Neural progenitor cell (in vitro differentiated cells): ENCODE measurements around the gene MPND. TPM values are rescaled to one million over a fixed set of nuclear protein-coding genes. Genes with fewer than 3 reads are reported as not detected.

Experiments
- DNase-seq: peaks from one replicate; pipeline ENCODE4 v3.0.0-alpha.2; 2016; ENCODE audit warnings: low spot score
- H2AFZ ChIP-seq: fragments of 200-600 bp; sonication (generic); replicated peaks from 2 replicates; pipeline ENCODE4 v1.6.1; 2016; ENCODE audit warnings: antibody characterized with exemption
- H3F3A ChIP-seq: fragments of 200-600 bp; sonication (generic); 2 replicates; pipeline ENCODE4 v1.6.1; 2016; ENCODE audit warnings: antibody characterized with exemption, low read depth
- H3K27ac ChIP-seq: fragments of 200-600 bp; sonication (generic); 2 replicates; pipeline ENCODE4 v1.5.1; 2016; ENCODE audit warnings: mild to moderate bottlenecking
- H3K27me3 ChIP-seq: fragments of 200-600 bp; sonication (generic); 2 replicates; pipeline ENCODE4 v1.6.1; 2016; ENCODE audit warnings: mild to moderate bottlenecking, moderate library complexity
- H3K36me3 ChIP-seq: fragments of 200-600 bp; sonication (generic); 2 replicates; pipeline ENCODE4 v1.5.1; 2016
- H3K4me1 ChIP-seq: fragments of 200-600 bp; sonication (generic); 2 replicates; pipeline ENCODE4 v1.6.1; 2016; ENCODE audit warnings: mixed run types
- H3K4me2 ChIP-seq: fragments of 200-600 bp; sonication (generic); 2 replicates; pipeline ENCODE4 v1.6.1; 2016
- H3K4me3 ChIP-seq: fragments of 200-600 bp; sonication (generic); 2 replicates; pipeline ENCODE4 v1.5.1; 2016
- H3K79me2 ChIP-seq: fragments of 200-600 bp; sonication (generic); 2 replicates; pipeline ENCODE4 v1.6.1; 2016; ENCODE audit warnings: low read depth
- H3K9ac ChIP-seq: fragments of 200-600 bp; sonication (generic); 2 replicates; pipeline ENCODE4 v1.6.1; 2016
- H3K9me3 ChIP-seq: fragments of 200-600 bp; sonication (generic); 2 replicates; pipeline ENCODE4 v1.5.1; 2016; ENCODE audit warnings: low read depth
- H4K20me1 ChIP-seq: fragments of 200-600 bp; sonication (generic); 2 replicates; pipeline ENCODE4 v1.6.1; 2016; ENCODE audit warnings: low read depth
- H3K27ac Mint-ChIP-seq: 3 replicates; pipeline ENCODE4 v1.8.0; 2021; ENCODE audit warnings: mixed read lengths
- H3K27me3 Mint-ChIP-seq: 2 replicates; pipeline ENCODE4 v1.8.0; 2022; ENCODE audit warnings: low read depth, mild to moderate bottlenecking, inconsistent platforms, moderate library complexity, mixed read lengths; ENCODE audit not compliant: insufficient read depth
- H3K36me3 Mint-ChIP-seq: 3 replicates; pipeline ENCODE4 v1.8.0; 2021; ENCODE audit warnings: mixed read lengths
- H3K4me1 Mint-ChIP-seq: 3 replicates; pipeline ENCODE4 v1.8.0; 2021; ENCODE audit warnings: mixed read lengths
- H3K4me3 Mint-ChIP-seq: 3 replicates; pipeline ENCODE4 v1.8.0; 2021; ENCODE audit warnings: mild to moderate bottlenecking, moderate library complexity, mixed read lengths
- H3K9me3 Mint-ChIP-seq: 3 replicates; pipeline ENCODE4 v1.8.0; 2020; ENCODE audit warnings: mixed read lengths
- EZH2 ChIP-seq: fragments of 200-600 bp; sonication (generic); IDR thresholded peaks from 2 replicates; pipeline ENCODE4 v1.6.1; 2017; ENCODE audit warnings: antibody characterized with exemption, mild to moderate bottlenecking, moderate library complexity
- EZH2phosphoT487 ChIP-seq: fragments of 200-600 bp; sonication (generic); IDR thresholded peaks from 2 replicates; pipeline ENCODE4 v1.6.1; 2017; ENCODE audit warnings: antibody characterized with exemption
- total RNA-seq: library from RNA; depleted of rRNA; stranded (reverse); fragments of >200 nt; gene quantifications from 2 replicates; pipeline ENCODE4 v1.2.3, GENCODE V29; 2015; ENCODE audit warnings: low replicate concordance
- TF ChIP-seq, protein P1 (sequence below): fragments of 200-600 bp; sonication (generic); IDR thresholded peaks from 2 replicates; pipeline ENCODE4 v1.5.1; 2017; ENCODE audit warnings: antibody characterized with exemption, mild to moderate bottlenecking

MPND gene
- total RNA-seq, 1 donor from 2014 or later: 10.6 TPM

DNA sequence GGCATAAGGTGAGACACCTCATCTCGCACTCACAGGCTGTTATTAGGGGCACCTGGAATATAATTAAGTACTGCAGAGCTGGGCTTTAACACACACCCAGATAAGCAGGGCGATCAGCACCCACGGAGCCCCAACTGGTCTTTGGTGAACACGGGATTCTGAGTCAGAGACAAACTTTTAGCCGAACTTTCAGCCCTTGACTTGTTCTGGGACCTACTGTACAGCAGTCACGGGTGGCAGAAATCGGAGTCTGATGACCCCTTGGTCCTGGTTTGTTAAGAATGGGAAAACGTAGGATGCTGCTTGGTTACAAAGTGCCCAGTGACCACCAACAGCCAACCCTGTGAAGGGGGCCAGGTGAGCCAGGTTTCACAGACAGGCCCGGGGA is 47.9 kb downstream of the MPND start:
- H3K79me2 ChIP-seq: peaks cover 90% of the 10 kb centered on the region
- peaks cover 68% of the 10 kb centered on the region for H3F3A ChIP-seq
- H3K4me1 ChIP-seq: peaks cover 75% of the 10 kb centered on the region
- Mint-ChIP-seq H3K4me3 (peak overlapping the region; percentile 79), H3K27me3 (peaks cover 9% of the 10 kb centered on the region), H3K4me1 (peaks cover 77% of the 10 kb centered on the region), H3K27ac (peak overlapping the region; percentile 53), H3K9me3 (no peaks in the 10 kb centered on the region), H3K36me3 (no peaks in the 10 kb centered on the region)
- H3K9me3 ChIP-seq: no peaks in the 10 kb centered on the region
- peak overlapping the region; percentile 30 for H3K4me3 ChIP-seq
- no peak for DNase-seq
- no peak overlapping the region for H3K9ac ChIP-seq
- H3K36me3 ChIP-seq: no peaks in the 10 kb centered on the region
- peak overlapping the region; percentile 96 for H3K27ac ChIP-seq
- H4K20me1 ChIP-seq: peaks cover 24% of the 10 kb centered on the region
- no peaks in the 10 kb centered on the region for H3K27me3 ChIP-seq
- TF ChIP-seq EZH2 (no peak), EZH2phosphoT487 (no peak)
- TF ChIP-seq, protein P1, sequence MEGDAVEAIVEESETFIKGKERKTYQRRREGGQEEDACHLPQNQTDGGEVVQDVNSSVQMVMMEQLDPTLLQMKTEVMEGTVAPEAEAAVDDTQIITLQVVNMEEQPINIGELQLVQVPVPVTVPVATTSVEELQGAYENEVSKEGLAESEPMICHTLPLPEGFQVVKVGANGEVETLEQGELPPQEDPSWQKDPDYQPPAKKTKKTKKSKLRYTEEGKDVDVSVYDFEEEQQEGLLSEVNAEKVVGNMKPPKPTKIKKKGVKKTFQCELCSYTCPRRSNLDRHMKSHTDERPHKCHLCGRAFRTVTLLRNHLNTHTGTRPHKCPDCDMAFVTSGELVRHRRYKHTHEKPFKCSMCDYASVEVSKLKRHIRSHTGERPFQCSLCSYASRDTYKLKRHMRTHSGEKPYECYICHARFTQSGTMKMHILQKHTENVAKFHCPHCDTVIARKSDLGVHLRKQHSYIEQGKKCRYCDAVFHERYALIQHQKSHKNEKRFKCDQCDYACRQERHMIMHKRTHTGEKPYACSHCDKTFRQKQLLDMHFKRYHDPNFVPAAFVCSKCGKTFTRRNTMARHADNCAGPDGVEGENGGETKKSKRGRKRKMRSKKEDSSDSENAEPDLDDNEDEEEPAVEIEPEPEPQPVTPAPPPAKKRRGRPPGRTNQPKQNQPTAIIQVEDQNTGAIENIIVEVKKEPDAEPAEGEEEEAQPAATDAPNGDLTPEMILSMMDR: no peak
- no peak overlapping the region for H2AFZ ChIP-seq
- peak overlapping the region; percentile 75 for H3K4me2 ChIP-seq

DNA sequence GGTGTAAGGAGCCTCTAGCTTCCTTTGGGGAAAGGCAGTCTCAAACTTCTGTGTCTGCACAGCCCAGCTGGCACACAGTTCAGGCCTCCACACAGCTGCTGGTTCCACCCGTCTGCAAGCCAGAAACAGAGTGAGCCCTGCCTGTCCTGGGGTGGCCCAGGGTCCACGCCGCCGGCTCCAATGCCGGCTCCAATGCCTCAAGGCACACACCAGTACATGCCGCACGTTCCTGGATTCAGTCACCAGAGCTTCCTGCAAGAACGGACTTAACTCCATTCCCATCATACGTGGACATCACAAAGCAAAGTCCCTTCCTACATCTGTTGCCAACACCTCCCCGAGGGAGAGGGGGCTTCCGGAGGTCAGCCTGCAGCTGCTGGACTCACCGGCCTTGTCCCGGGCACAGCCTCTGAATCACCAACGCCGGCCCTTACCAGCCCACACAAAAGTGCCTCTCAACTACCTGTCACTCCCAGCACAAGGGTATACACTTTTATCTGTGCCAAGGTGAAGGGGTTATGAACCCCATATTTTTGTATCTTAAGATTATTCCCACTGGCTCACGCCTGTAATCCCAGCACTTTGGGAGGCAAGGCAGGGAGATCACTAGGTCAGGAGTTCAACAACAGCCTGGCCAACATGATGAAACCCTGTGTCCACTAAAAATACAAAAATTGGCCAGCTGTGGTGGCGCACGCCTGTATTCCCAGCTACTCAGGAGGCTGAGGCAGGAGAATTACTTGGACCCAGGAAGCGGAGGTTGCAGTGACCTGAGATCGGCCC is 48.5 kb downstream of the MPND start:
- peaks cover 9% of the 10 kb centered on the region for H3K27me3 Mint-ChIP-seq
- peak overlapping the region; percentile 96 for H3K27ac ChIP-seq
- no peak overlapping the region for H2AFZ ChIP-seq
- H3K4me2 ChIP-seq: peak overlapping the region; percentile 75
- H3K9me3 ChIP-seq: no peaks in the 10 kb centered on the region
- peaks cover 90% of the 10 kb centered on the region for H3K79me2 ChIP-seq
- H3K4me3 Mint-ChIP-seq: peak overlapping the region; percentile 79
- peaks cover 29% of the 10 kb centered on the region for H4K20me1 ChIP-seq
- H3K27ac Mint-ChIP-seq: peak overlapping the region; percentile 60
- TF ChIP-seq, protein P1: no peak
- TF ChIP-seq EZH2: no peak
- no peak for TF ChIP-seq EZH2phosphoT487
- peaks cover 81% of the 10 kb centered on the region for H3K4me1 ChIP-seq
- no peak overlapping the region for H3K4me3 ChIP-seq
- H3K9ac ChIP-seq: no peak overlapping the region
- H3K36me3 Mint-ChIP-seq: peaks cover 6% of the 10 kb centered on the region
- no peak for DNase-seq
- H3K36me3 ChIP-seq: no peaks in the 10 kb centered on the region
- no peaks in the 10 kb centered on the region for H3K9me3 Mint-ChIP-seq
- peaks cover 83% of the 10 kb centered on the region for H3K4me1 Mint-ChIP-seq
- H3K27me3 ChIP-seq: no peaks in the 10 kb centered on the region
- peaks cover 72% of the 10 kb centered on the region for H3F3A ChIP-seq

DNA sequence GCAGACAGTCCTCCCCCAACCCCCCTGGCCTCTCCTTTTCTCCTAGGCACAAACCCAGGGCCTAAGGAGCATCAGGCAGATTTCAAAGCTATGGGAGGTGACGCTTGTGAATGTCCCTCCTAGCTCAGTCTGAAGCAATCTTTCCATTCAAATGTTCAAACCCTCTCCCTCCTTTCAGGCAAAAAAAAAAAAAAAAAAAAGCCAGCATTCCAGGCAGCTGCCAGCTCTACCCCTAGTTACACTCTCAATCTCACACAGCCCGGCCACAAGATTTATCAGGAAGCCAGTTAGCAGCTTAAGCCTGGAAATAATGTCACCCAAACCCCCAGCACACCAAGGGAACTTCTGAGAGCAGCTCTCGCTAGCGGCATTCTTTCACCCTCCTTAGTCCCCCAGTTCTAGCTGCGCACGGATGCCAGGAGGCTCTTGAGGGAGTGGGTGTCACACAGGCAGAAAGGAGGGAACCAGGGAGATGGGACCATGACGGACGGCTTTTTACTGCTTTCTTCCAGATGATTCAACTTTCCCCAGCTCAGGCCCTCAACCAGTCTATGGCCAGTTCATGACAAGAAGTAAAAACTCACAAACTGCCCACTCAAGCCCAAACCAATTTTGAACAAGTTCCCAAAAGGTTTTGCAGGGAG is 50.7 kb downstream of the MPND start:
- Histone ChIP-seq H3K9ac (no peak overlapping the region), H4K20me1 (peaks cover 42% of the 10 kb centered on the region), H3K27ac (peak overlapping the region; percentile 93), H2AFZ (no peak overlapping the region), H3K27me3 (no peaks in the 10 kb centered on the region), H3K4me2 (peak overlapping the region; percentile 63), H3K4me3 (peak overlapping the region; percentile 23), H3F3A (peaks cover 74% of the 10 kb centered on the region), H3K36me3 (no peaks in the 10 kb centered on the region), H3K9me3 (no peaks in the 10 kb centered on the region), H3K79me2 (peaks cover 90% of the 10 kb centered on the region), H3K4me1 (peaks cover 76% of the 10 kb centered on the region)
- no peak for TF ChIP-seq EZH2phosphoT487
- TF ChIP-seq, protein P1: no peak
- TF ChIP-seq EZH2: no peak
- peaks cover 8% of the 10 kb centered on the region for H3K36me3 Mint-ChIP-seq
- H3K9me3 Mint-ChIP-seq: no peaks in the 10 kb centered on the region
- peak; percentile 76 for DNase-seq
- peak overlapping the region; percentile 91 for H3K27ac Mint-ChIP-seq
- H3K27me3 Mint-ChIP-seq: peaks cover 6% of the 10 kb centered on the region
- peaks cover 74% of the 10 kb centered on the region for H3K4me1 Mint-ChIP-seq
- peak overlapping the region; percentile 80 for H3K4me3 Mint-ChIP-seq
